HG03342 (cell line): ENCODE results near the gene NISCH.

Experiments used
- ATAC-seq: cut with Tn5 transposase; IDR thresholded peaks from one replicate; pipeline ENCODE4 v1.9.1; 2021; ENCODE audit warnings: mild to moderate bottlenecking, moderate library complexity; ENCODE audit not compliant: unreplicated experiment

The NISCH gene

DNA sequence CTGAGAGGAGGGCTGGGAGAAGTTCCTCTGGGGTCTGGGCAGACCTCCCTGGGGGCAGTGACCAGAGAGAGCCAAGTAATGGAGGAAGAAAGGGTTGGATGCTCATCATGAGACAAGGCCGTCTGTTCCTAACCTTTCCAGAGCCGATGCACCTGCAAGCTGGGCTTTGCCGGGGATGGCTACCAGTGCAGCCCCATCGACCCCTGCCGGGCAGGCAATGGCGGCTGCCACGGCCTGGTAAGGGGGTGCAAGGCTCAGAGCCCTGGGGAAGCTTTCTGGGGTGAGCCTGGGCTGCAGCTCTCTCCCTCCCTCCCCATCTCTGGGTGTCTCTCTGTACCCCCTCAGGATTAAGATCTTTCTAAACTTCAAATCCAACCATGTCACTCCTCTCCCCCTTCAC is 56.1 kb downstream of the NISCH start:
- ATAC-seq, result no peak

DNA sequence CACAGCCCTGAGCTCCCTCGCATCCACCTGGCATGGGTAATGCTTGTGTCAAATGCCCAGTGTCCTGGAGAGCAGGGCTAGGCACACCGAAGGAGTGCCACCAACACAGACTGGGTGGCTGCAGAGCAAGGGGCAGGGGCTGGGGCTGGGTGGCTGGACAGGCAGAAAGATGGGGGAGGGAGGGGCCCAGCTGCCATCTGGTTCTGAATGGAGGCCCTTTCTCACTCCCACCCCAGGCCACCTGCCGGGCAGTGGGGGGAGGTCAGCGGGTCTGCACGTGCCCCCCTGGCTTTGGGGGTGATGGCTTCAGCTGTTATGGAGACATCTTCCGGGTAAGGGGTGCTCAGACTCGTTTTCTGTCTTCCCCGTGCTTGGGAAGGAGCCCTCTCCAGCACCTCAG is 56.7 kb downstream of the NISCH start:
- ATAC-seq, result no peak

- ATAC-seq, result no peak
Observed at GRCh38 chr3:52512727-52513126, 57.3 kb downstream of the NISCH start.

GRCh38 chr3:52513281-52513680 is 57.9 kb downstream of the NISCH start:
- no peak for ATAC-seq

DNA sequence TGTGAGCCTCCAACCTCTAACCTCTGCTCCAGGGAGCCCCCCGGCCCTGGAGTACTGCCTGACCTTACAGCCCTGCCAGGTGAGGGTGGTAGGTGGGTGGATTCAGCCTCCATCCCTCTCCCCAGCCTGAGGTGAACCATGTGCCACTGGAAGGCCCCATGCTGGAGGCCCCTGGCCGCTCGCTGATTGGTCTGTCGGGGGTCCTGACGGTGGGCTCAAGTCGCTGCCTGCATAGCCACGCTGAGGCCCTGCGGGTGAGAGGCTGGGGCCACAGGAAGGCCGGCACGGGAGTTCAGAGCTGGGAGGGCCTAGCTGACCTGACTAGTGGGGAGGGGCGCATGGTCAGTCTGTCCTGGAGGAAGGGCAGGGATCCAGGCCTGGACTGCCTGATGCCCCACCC is 59.2 kb downstream of the NISCH start:
- no peak for ATAC-seq

GRCh38 chr3:52515192-52515591 is 59.8 kb downstream of the NISCH start:
- ATAC-seq, result no peak

GRCh38 chr3:52516509-52517195 is 61.2 kb downstream of the NISCH start:
- ATAC-seq, result no peak

DNA sequence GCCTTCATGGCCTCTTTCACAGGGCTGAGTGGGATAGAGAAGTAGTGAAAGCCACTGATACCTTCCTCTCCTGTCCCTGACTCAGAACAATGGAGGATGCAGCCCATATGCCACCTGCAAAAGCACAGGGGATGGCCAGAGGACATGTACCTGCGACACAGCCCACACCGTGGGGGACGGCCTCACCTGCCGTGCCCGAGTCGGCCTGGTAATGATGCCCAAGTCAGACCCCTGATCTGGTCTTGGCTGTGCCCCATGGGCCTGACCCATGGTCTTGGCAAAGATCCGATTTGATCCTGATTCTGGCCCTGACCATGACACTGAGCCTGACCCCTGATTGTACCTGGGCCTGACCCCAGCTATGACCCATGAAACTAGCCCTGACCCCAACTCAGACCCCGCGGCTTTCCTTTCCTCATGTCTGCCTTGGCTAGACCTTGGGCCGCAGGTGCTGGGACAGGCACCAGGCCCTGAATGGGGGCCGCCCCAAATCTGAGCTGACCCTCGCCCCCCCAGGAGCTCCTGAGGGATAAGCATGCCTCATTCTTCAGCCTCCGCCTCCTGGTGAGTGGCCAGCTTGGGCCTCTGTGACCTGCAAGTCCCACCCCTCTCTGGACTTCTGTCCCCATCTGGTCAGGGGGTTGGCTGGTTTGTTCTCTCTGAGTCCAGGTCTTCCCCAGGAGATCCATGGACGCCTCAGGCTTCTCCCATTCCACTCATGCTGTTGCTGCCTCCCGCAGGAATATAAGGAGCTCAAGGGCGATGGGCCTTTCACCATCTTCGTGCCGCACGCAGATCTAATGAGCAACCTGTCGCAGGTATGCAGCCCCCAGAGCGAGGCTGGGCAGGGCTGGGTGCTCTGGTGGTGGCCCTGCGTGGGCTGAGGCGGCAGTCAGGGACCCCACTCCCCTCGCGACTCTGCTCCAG is 62.7 kb downstream of the NISCH start:
- ATAC-seq, result no peak

- ATAC-seq, result no peak
Observed at GRCh38 chr3:52518723-52519444, 63.5 kb downstream of the NISCH start.

GRCh38 chr3:52519445-52520140 is 64.2 kb downstream of the NISCH start:
- ATAC-seq, result no peak

GRCh38 chr3:52520141-52520667 is 64.8 kb downstream of the NISCH start:
- no peak for ATAC-seq

- no peak for ATAC-seq
Observed at GRCh38 chr3:52520716-52521487, 65.5 kb downstream of the NISCH start.

- ATAC-seq, result no peak
Observed at GRCh38 chr3:52521488-52521824, 66.1 kb downstream of the NISCH start.

DNA sequence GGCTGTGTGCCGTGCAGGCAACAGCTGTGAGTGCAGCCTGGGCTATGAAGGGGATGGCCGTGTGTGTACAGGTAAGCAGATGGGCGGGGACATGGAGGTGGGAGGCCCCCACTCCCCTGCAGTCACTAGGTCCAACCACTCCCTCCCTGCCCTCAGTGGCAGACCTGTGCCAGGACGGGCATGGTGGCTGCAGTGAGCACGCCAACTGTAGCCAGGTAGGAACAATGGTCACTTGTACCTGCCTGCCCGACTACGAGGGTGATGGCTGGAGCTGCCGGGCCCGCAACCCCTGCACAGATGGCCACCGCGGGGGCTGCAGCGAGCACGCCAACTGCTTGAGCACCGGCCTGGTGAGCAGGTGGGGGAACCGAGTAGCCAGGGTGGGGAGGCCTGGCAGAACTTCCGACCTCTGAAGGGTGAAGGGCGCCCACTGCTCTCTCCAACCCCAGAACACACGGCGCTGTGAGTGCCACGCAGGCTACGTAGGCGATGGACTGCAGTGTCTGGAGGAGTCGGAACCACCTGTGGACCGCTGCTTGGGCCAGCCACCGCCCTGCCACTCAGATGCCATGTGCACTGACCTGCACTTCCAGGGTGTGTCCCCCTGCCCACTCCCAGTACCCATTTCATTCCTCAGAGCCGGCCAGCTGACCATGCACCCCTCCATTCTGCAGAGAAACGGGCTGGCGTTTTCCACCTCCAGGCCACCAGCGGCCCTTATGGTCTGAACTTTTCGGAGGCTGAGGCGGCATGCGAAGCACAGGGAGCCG is 66.7 kb downstream of the NISCH start:
- ATAC-seq, result no peak

DNA sequence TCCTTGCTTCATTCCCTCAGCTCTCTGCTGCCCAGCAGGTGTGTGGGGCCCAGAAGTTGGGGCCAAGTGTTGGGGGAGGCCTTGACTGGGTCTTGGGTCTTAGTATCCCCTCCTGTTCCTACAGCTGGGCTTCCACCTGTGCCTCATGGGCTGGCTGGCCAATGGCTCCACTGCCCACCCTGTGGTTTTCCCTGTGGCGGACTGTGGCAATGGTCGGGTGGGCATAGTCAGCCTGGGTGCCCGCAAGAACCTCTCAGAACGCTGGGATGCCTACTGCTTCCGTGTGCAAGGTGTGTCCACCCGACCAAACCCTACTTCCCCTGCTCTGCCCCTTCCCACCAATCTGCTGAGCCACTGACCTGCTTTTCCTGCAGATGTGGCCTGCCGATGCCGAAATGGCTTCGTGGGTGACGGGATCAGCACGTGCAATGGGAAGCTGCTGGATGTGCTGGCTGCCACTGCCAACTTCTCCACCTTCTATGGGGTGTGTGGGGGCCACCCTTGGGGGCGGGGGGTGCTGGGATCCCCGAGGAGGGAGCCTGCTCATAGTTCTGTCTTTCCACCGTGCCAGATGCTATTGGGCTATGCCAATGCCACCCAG is 67.3 kb downstream of the NISCH start:
- no peak for ATAC-seq

DNA sequence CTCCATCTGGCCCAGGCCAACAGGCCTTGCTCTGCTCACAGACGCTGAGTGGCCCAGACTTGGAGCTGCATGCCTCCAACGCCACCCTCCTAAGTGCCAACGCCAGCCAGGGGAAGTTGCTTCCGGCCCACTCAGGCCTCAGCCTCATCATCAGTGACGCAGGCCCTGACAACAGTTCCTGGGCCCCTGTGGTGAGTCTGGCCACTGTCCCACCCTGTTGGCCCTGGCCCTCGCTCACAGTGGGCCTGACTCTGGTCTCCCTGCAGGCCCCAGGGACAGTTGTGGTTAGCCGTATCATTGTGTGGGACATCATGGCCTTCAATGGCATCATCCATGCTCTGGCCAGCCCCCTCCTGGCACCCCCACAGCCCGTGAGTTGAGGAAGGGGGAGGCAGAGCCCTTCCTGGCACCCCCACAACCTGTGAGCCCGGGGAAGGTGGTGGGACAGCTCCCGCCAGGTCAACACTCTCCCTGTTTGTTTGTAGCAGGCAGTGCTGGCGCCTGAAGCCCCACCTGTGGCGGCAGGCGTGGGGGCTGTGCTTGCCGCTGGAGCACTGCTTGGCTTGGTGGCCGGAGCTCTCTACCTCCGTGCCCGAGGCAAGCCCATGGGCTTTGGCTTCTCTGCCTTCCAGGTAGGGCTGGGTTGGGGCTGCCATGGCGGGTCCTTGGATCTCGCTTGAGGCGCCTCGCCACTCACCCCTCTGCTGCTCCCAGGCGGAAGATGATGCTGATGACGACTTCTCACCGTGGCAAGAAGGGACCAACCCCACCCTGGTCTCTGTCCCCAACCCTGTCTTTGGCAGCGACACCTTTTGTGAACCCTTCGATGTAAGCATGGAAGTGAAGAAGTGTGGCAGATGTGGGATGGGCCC is 68.2 kb downstream of the NISCH start:
- ATAC-seq, result no peak

DNA sequence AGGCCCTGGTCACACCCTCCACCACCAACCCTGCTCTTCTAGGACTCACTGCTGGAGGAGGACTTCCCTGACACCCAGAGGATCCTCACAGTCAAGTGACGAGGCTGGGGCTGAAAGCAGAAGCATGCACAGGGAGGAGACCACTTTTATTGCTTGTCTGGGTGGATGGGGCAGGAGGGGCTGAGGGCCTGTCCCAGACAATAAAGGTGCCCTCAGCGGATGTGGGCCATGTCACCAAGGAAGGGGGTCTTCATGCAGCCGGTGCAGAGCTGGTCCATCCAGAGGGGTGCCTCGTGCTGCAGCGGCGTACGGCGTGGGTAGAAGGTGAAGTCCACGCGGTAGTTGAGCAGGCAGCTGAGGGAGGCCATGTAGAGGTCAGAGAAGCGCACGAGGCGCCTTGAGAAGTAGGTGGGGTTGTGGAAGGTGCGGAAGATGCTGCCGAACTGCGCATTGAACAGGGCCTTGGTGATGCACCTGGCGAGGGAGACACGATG is 68.9 kb downstream of the NISCH start:
- no peak for ATAC-seq
